ENCODE measurements around the gene CHRNB4.
"Not testable (repeated sequence)": the region's sequence is repeated elsewhere in the genome, so short reads cannot be mapped to it uniquely, and the experiment has no call there.

Gene CHRNB4

DNA sequence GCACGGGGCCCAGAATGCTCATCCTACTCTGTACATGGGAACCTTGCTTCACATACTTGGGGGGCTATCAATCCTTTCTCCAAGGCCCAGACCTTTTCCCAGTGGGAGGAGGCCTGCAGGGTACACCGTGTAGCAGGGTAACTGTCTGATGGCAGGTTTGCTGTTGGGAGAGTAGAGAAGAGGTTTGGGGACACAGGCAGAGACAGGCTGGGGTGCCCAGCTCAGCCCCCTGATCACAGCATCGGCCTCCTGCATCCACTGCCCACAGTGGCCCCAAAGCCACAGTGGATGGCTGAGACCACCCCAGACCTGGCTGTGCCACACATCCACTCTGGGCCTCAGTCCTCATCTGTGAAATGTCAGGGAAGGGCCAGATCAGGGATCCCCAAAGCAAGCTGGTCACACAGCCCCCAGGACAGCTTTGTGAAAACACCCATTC lies 25.8 kb downstream of the CHRNB4 start:
- no peak for DNase-seq

DNA sequence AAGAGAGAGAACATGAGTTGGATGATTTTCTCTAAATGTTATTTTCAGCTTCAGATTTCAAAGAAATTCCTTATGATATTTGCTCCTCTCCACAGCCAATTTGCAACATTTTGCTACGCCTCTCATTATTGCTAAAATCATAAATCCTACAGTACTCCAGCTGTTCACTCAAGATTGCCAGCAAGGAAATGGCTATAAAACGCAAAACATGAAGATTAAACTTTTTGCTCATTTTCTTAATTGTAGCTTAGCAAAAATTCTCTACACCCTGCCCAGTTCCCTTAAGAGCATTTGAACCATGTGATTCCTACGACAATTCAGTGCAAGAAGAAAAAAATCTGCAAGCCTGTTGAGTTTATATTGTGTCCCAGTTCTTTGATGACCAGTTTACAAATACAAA lies 27.0 kb downstream of the CHRNB4 start:
- no peak for DNase-seq

- not testable (repeated sequence) for DNase-seq
Observed at GRCh38 chr15:78609551-78609950, 31.5 kb downstream of the CHRNB4 start.

DNA sequence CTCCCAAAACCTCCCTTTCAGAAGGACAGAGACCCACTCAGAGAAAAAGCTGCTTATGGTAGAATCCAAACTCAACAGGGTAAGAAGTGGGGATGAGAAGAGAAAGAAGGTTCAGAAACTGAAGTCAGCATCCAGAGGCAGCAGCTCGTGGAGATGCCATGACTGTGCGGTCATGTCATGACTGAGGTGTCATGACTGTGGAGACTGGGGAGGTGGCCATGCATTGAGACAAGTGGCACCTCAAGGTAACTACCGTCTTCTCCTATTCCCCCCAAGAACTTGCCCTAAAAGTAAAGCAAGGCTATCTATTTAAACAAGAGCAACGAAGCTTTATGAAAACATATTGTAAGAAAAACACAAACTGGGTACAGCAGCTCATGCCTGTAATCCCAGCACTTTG lies 35.3 kb downstream of the CHRNB4 start:
- DNase-seq: no peak

DNA sequence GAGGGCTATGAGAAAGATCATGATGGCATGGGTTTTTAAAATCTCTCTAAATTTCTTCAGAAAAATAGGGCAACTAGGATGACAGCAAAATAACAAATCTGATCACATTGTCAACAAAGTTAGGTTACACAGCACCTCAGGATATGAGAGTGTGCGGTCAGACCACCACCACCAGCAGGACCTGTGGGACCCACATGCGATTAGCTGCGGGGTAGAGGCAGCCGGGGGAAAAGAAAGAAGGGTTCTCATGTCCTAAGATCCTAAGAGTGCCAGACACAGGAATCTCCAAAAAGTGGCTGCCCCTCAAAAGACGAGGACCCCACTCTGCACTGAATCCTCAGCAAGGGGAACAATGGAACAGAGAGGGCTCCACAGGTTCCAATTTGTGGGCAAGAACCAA lies 35.8 kb downstream of the CHRNB4 start:
- DNase-seq: no peak

GRCh38 chr15:78604420-78604819 lies 36.6 kb downstream of the CHRNB4 start:
- DNase-seq: no peak

DNA sequence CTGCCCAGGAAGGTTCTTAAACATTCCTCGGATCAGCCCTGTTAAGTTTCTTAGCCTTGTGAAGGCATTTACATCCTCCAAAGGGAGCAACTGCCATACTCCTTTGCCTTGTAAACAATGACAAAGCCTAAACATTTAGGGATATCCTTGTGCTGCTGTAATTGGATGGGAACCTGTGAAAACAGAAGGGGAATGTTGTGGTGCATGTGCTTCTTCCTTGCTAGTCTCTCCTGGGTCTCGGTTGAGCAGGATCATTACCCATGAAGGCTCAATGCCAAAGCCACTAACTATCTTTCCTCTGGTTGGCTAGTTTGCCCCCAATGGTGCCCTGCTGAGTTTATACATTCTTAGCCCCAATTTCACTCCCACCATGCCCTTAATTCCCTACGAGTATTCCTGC lies 37.5 kb downstream of the CHRNB4 start:
- DNase-seq: no peak

DNA sequence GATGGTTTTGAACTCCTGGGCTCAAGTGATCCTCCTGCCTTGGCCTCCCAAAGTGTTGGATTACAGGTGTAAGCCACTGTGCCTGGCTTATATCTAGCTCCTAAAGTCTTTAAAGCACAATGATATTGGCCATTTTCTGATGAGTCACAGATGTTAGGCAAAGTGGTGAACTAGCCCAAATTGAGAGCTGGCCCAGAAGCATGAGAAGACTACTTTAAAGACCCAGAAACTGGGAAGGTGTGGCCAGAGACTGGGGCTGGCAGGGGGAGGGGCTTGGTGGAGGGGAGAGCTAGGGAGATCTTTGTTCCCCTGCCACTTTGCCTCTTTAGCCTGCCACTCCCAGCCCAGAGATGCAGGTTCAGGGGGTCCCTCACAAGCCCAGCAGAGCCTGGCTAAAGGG lies 41.8 kb downstream of the CHRNB4 start:
- DNase-seq: no peak

DNA sequence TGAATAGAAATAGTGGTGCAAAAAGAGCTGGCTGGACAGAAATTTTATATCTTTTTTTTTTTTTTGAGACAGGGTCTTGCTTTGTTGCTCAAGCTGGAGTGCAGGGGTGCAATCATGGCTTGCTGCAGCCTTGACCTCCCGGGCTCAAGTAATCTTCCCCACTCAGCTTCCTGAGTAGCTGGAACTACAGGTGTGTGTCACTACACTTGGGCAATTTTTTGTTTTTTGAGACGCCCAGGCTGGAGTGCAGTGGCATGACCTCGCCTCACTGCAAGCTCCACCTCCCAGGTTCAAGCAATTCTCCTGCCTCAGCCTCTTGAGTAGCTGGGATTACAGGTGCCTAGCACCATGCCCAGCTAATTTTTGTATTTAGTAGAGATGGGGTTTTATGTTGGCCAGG lies 42.7 kb downstream of the CHRNB4 start:
- no peak for DNase-seq

DNA sequence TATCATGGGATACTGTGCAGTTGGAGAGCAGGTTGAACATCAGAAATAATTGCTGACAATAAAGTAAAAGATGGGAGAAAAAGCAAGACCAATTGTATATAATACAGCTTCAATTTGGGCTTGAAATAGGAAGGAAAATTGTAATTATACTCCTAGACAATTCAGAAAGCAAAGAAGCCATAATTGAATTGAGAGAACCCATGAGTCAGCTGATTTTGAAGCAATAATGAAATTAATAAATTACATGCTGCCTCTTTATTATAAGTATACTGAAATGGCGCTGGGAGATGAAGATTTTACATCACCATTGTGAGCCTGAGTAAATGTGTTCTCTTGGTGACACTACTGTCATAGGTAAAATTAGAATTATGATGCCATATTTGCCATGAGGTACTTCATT lies 43.4 kb downstream of the CHRNB4 start:
- no peak for DNase-seq

DNA sequence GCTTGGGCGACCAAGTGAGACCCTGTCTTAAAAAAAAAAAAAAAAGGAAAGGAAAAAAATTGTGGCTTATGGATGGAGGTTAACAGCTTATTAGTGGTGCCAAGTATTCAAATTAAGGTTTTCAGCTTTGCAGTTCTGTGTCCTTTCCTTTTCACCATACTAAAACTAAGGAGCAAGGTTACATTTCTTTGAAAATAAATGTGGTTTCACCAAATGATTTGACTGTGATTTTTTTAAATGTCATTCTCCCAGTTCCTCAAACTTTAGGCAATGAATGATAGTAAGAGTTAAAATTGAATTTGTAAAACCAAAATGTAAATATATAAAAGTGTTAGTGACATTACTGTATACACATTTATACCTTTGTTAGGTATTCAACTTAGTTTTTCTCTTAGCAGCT lies 66.1 kb downstream of the CHRNB4 start:
- DNase-seq: no peak

All from CD4-positive, alpha-beta T cell treated with Interleukin-10 for 1 hour (primary cell).